Tibial artery (tissue), 4 donors: ENCODE data around the gene CLK3.

Source experiments
- DNase-seq, 2 donors: peaks; one replicate each; pipeline ENCODE4 v3.0.0-alpha.2; 2019
- H3K27ac ChIP-seq, 2 donors: fragments of 200-600 bp; sonication (generic) in 1 of 2; 1 replicate in 1 of 2; 2 replicates in 1 of 2; pipeline ENCODE4 v1.5.1; 2018 to 2019; ENCODE audit warnings: mild to moderate bottlenecking in 1 of 2
- H3K27me3 ChIP-seq, 2 donors: fragments of 200-600 bp; sonication (generic) in 1 of 2; one replicate each; pipeline versions ENCODE4 v1.5.1 to v1.6.0; 2016 to 2019
- H3K36me3 ChIP-seq, 3 donors: fragments of 200-600 bp; sonication (generic) in 2 of 3; one replicate each; pipeline ENCODE4 v1.5.1; 2016 to 2019; ENCODE audit warnings: mild to moderate bottlenecking in 2 of 3
- H3K4me1 ChIP-seq, 4 donors: fragments of 200-600 bp; sonication (generic) in 2 of 4; 1 replicate in 3 of 4; 2 replicates in 1 of 4; pipeline ENCODE4 v1.5.1; 2016 to 2019
- H3K4me3 ChIP-seq, 2 donors: fragments of 200-600 bp; sonication (generic) in 1 of 2; 1 replicate in 1 of 2; 2 replicates in 1 of 2; pipeline ENCODE4 v1.5.1; 2018 to 2019; ENCODE audit warnings: mild to moderate bottlenecking in 2 of 2
- H3K9me3 ChIP-seq, 3 donors: fragments of 200-600 bp; sonication (generic) in 1 of 3; one replicate each; pipeline ENCODE4 v1.5.1; 2016 to 2019
- intact Hi-C: fragments of 100-400 bp; cut with DNase I; formaldehyde crosslinking; loops from one replicate; pipeline ENCODE4 v1.15.0; 2023; ENCODE audit warnings: low total_unique reads
- TF ChIP-seq, protein P1 (sequence below), 2 experiments: fragments of 200-600 bp in 1 of 2; fragments of 450-650 bp in 1 of 2; IDR thresholded peaks; one replicate each; pipeline ENCODE4 v1.5.1; 2017 to 2019; ENCODE audit warnings: antibody characterized with exemption in 2 of 2, mild to moderate bottlenecking in 1 of 2, moderate library complexity in 1 of 2

Gene CLK3

DNA sequence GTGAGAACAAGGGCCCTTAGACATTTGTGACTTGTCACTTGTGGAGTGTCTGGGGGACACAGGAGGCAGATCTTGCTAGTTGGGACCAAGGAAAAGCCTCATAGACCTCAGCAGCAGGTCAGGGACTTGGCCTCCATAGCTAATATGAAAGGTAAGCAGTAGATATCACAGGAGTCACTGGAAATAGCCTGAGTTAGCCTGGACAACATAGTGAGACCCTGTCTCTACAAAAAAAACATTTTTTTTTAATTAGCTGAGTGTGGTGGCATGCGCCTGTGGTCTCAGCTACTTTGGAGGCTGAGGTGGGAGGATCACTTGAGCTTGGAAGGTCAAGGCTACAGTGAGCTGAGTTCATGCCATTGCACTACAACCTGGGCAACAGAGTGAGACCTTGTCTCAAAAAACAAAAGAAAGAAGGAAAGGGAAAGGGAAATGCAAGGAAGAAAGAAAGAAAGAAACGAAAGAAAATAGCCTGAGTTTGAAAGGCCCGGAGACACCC, 37.1 kb upstream of the CLK3 start:
- H3K36me3 ChIP-seq, result peaks cover 24 to 61% (median 59%) of the 10 kb centered on the region in 3 donors
- TF ChIP-seq, protein P1, sequence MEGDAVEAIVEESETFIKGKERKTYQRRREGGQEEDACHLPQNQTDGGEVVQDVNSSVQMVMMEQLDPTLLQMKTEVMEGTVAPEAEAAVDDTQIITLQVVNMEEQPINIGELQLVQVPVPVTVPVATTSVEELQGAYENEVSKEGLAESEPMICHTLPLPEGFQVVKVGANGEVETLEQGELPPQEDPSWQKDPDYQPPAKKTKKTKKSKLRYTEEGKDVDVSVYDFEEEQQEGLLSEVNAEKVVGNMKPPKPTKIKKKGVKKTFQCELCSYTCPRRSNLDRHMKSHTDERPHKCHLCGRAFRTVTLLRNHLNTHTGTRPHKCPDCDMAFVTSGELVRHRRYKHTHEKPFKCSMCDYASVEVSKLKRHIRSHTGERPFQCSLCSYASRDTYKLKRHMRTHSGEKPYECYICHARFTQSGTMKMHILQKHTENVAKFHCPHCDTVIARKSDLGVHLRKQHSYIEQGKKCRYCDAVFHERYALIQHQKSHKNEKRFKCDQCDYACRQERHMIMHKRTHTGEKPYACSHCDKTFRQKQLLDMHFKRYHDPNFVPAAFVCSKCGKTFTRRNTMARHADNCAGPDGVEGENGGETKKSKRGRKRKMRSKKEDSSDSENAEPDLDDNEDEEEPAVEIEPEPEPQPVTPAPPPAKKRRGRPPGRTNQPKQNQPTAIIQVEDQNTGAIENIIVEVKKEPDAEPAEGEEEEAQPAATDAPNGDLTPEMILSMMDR (IDR thresholded peaks at IDR 0.05), result no peak
- DNase-seq, result no peak
- no peak overlapping the region for H3K4me3 ChIP-seq
- no peaks in the 10 kb centered on the region for H3K27me3 ChIP-seq
- H3K9me3 ChIP-seq, result no peaks in the 10 kb centered on the region
- no peak overlapping the region for H3K27ac ChIP-seq
- H3K4me1 ChIP-seq, result no peaks in the 10 kb centered on the region
- intact Hi-C loops, result no loop called here

DNA sequence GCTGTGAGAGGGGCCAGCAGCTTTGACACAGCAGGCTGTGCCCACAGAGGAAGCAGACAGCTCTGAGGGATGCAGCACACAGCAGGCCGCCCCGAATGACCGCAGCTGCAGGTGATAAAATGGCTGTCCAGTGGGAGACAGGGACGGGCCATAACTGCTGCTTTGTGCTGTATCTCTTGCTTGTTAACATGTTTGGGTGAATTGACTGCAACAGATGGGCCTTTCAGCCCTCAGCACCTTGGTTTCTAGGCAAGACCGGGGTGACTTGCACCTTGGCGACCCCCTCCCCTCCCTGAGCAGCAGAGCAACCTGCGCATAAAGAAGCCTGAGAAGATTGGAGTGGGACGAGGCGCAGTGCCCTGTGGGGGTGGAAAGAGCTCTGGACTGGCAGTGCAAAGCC, 36.6 kb upstream of the CLK3 start:
- Histone ChIP-seq H3K27me3 (no peaks in the 10 kb centered on the region), H3K9me3 (no peaks in the 10 kb centered on the region), H3K36me3 (peaks cover 19 to 57% (median 54%) of the 10 kb centered on the region in 3 donors), H3K27ac (no peak overlapping the region), H3K4me3 (no peak overlapping the region), H3K4me1 (no peaks in the 10 kb centered on the region)
- intact Hi-C loops, result no loop called here
- no peak for DNase-seq
- TF ChIP-seq, protein P1 (IDR thresholded peaks at IDR 0.05), result no peak

DNA sequence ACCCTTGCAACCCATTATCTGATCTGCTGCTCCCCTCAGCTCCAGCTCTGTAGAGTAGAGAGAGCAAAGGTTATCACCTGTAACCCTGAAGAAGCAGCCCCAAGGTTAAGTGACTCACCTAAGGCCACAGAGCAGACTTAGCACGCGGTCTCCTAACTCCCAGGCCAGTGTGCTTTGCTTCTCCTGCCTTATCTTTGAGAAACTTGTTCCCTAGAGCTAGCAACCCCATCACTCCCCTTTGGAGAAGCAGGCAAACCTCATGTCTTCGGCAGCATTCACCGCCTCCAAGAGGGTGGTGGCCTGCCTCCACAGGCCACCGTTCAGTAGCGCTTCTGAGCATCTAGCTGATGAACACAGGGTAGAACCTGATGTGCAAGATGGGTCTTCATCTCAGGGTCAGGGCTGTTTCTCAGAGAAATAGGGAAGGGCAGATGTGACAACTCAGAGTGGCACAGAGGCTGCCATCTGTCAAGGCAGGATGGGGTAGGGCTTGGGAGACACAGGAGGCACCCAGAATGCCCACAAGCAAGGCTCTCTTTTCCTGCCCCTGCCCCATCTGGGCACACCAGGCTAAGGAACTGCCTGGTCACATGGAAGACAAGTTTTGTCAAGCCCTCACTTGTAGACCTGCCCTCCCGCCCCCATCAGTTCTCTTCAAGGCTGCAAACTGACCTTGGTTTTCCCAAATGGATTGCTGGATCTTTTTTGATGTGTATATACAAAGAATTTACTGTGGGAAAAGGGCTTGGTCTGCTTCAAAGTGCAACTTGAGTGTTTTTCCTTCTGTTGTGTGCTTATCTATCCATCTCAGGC, 34.9 kb upstream of the CLK3 start:
- TF ChIP-seq, protein P1 (IDR thresholded peaks at IDR 0.05), result no peak
- Histone ChIP-seq H3K9me3 (no peaks in the 10 kb centered on the region), H3K27ac (no peak overlapping the region), H3K4me1 (no peaks in the 10 kb centered on the region), H3K36me3 (peaks cover 5 to 46% (median 42%) of the 10 kb centered on the region in 3 donors), H3K4me3 (no peak overlapping the region), H3K27me3 (no peaks in the 10 kb centered on the region)
- intact Hi-C loops, result no loop called here
- no peak for DNase-seq

DNA sequence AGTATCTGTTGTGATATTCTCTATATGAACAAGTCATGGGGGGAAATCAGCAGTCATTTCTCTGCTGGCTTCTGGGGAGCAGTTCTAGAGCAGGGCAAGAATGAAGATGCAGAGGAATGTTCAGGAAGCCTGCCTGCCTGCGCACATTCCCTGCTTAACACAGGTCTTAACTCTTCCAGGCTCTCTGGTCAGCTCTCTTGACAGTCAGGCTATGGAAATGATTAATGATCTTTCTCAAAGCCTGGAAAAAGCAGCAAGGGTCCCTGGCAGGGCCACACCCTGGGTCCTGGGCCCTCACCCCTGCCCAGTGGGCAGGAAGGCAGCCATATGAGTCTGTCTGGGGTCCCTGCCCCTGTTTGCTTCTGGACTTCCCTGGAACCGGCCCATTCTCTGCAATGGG, 31.4 kb upstream of the CLK3 start:
- Histone ChIP-seq H3K27me3 (no peaks in the 10 kb centered on the region), H3K36me3 (peaks cover 5 to 24% (median 10%) of the 10 kb centered on the region in 3 donors), H3K9me3 (no peaks in the 10 kb centered on the region), H3K4me1 (peaks cover 0 to 12% (median 9%) of the 10 kb centered on the region in 4 donors), H3K27ac (no peak overlapping the region), H3K4me3 (no peak overlapping the region)
- TF ChIP-seq, protein P1 (IDR thresholded peaks at IDR 0.05), result no peak
- no peak for DNase-seq
- intact Hi-C loops, result no loop called here

GRCh38 chr15:74584779-74585178, 30.9 kb upstream of the CLK3 start:
- Histone ChIP-seq H3K27me3 (no peaks in the 10 kb centered on the region), H3K36me3 (peaks cover 5 to 21% (median 7%) of the 10 kb centered on the region in 3 donors), H3K4me3 (no peak overlapping the region), H3K9me3 (no peaks in the 10 kb centered on the region), H3K4me1 (peaks cover 0 to 16% (median 13%) of the 10 kb centered on the region in 4 donors), H3K27ac (no peak overlapping the region)
- no peak for DNase-seq
- intact Hi-C loops, result no loop called here
- TF ChIP-seq, protein P1 (IDR thresholded peaks at IDR 0.05), result no peak
